GM18520 (cell line): ENCODE results near the gene OTUD1.

Experiments
- ATAC-seq: cut with Tn5 transposase; IDR thresholded peaks from one replicate; pipeline ENCODE4 v1.9.1; 2021; ENCODE audit not compliant: unreplicated experiment

Gene OTUD1

DNA sequence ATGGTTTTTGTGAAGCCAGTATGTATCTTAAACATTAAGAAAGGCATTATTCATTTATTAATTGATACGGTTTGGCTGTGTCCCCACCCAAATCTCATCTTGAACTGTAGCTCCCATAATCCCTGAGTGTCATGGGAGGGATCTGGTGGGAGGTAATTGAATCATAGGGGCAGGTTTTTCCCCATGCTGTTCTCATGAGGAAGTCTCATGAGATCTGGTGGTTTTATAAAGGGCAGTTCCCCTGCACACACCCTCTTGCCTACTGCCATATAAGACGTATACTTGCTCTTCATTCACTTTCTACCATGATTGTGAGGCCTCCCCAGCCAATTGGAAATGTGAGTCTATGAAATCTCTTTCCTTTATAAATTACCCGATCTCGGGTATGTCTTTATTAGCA is 28.1 kb downstream of the OTUD1 start:
- ATAC-seq = no peak

GRCh38 chr10:23467548-23467947 is 28.7 kb downstream of the OTUD1 start:
- no peak for ATAC-seq

DNA sequence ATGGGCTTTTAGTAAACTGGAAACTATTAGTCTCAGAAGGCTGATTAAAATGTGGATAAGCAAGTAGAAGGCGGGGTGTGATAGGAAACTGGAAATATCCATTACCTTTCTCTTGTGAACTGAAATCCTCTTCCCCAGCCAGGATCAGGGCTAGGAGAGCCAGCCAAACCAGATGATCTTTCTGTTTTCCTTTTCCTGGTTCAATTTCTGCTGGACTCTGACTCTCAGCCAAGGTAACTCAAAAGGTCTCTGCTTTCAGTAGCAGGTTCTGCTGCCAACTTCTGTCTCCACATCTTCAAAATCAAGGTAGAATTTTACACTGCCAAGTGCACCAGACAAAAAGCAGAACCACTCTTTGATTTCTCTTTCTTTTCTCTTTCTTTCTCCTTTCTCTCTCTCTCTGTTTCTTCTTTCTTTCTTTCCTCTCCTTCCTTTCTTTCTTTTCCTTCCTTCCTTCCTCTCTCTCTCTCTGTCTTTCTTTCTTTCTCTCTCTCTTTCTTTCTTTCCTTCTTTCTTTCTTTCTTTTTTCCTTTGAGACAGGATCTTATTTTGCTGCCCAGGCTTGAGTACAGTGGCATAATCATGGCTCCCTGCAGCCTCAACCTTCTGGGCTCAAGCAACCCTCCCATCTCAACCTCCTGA is 30.8 kb downstream of the OTUD1 start:
- ATAC-seq = no peak

DNA sequence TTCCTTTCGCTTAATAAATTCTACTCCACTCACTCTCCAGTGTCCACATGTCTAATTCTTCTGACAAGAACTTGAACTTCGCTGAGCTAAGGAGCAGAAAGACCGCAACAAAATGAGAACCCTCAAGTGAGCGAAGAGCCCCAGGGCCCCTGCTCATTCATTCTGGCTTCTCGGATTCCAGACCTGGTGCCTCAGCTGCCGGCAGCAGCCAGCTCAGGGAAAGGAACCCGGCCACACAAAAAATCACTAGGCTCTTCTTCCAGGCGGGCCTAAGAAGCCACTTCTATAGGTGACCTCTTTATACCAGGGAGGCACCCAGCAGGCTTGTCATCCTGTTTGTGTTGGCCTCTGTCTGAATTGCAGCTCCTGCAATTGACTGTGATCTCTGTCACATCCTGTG is 33.3 kb downstream of the OTUD1 start:
- ATAC-seq = no peak

- no peak for ATAC-seq
Observed at GRCh38 chr10:23474081-23474480, 35.2 kb downstream of the OTUD1 start.

DNA sequence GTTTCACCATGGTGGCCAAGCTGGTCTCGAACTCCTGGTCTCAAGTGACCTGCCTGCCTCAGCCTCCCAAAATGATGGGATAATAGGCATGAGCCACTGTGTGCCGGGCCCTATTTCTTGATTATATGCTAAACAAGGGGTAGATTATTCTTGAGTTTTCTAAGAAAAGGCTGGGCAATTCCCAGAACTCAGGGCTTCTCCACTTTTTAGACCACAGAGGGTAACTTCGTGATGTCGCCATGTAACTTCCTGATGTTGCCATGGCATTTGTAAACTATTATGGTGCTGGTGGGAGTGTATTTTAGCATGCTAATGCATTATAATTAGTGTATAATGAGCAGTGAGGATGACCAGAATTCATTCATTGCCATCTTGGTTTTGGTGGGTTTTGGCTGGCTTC is 35.8 kb downstream of the OTUD1 start:
- ATAC-seq = no peak

- ATAC-seq = no peak
Observed at GRCh38 chr10:23478570-23478969, 39.7 kb downstream of the OTUD1 start.

GRCh38 chr10:23479798-23480473 is 41.1 kb downstream of the OTUD1 start:
- ATAC-seq = no peak

- no peak for ATAC-seq
Observed at GRCh38 chr10:23481363-23481961, 42.6 kb downstream of the OTUD1 start.

GRCh38 chr10:23490115-23490514 is 51.2 kb downstream of the OTUD1 start:
- ATAC-seq = no peak
